ENCODE data around the gene SEPTIN5. TPM values are rescaled to one million over a fixed set of nuclear protein-coding genes. Genes with fewer than 3 reads are reported as not detected.

Gene SEPTIN5
- total RNA-seq, 2 experiments from 2014 or later = not detected

GRCh38 chr22:19710769-19711106 lies 3.6 kb upstream of the SEPTIN5 start:
- ChIA-PET CTCF (ENCODE audit: unreplicated experiment) (no interaction called here), POLR2A (no interaction called here)
- intact Hi-C loops (cut with micrococcal nuclease; ENCODE audit: unreplicated experiment) = no loop called here

GRCh38 chr22:19713245-19713644 lies 1.1 kb upstream of the SEPTIN5 start:
- no peak overlapping the region for H2AFZ ChIP-seq (ENCODE audit: low read length)

More at GRCh38 chr22:19710769-19711106, 3.6 kb upstream of the SEPTIN5 start:
- DNase-seq (ENCODE audit: low spot score) = no peak
- no peaks in the 10 kb centered on the region for H3K9me2 ChIP-seq (ENCODE audit: insufficient read depth, low read length)
- H3K27ac ChIP-seq (ENCODE audit: low read depth, low read length, poor library complexity, severe bottlenecking) = no peak overlapping the region
- no peaks in the 10 kb centered on the region for H3K9me3 ChIP-seq (ENCODE audit: low read length)
- no peaks in the 10 kb centered on the region for H3K36me3 ChIP-seq (ENCODE audit: insufficient read depth, low read length)
- no peak overlapping the region for H3K4me2 ChIP-seq (ENCODE audit: low read length)
- TF ChIP-seq EZH2phosphoT487 (IDR thresholded peaks at IDR 0.05; ENCODE audit: borderline replicate concordance, low read depth, low read length) (no peak), CTCF (conservative IDR thresholded peaks at IDR 0.05; ENCODE audit: low read length) (no peak)
- H4K20me1 ChIP-seq (ENCODE audit: insufficient read depth, low read length) = no peaks in the 10 kb centered on the region
- H2AFZ ChIP-seq (ENCODE audit: low read length) = no peak overlapping the region
- H3K4me1 ChIP-seq (ENCODE audit: insufficient read depth, low read length, poor library complexity, severe bottlenecking) = no peaks in the 10 kb centered on the region
- no peaks in the 10 kb centered on the region for H3K79me2 ChIP-seq (ENCODE audit: insufficient read depth, low read depth, low read length)
- BruUV-seq (replicated peaks) = no TSS peak
- H3K4me3 ChIP-seq (ENCODE audit: low read depth, low read length, poor library complexity, severe bottlenecking) = no peak overlapping the region

More at GRCh38 chr22:19713245-19713644, 1.1 kb upstream of the SEPTIN5 start:
- no peaks in the 10 kb centered on the region for H4K20me1 ChIP-seq (ENCODE audit: insufficient read depth, low read length)
- TF ChIP-seq CTCF (conservative IDR thresholded peaks at IDR 0.05; ENCODE audit: low read length) = no peak
- no peak for TF ChIP-seq EZH2phosphoT487 (IDR thresholded peaks at IDR 0.05; ENCODE audit: borderline replicate concordance, low read depth, low read length)
- POLR2A ChIA-PET = no interaction called here
- H3K4me3 ChIP-seq (ENCODE audit: low read depth, low read length, poor library complexity, severe bottlenecking) = no peak overlapping the region
- no peak for DNase-seq (ENCODE audit: low spot score)
- intact Hi-C loops (cut with micrococcal nuclease; ENCODE audit: unreplicated experiment) = no loop called here
- H3K36me3 ChIP-seq (ENCODE audit: insufficient read depth, low read length) = no peaks in the 10 kb centered on the region
- CTCF ChIA-PET (ENCODE audit: unreplicated experiment) = no interaction called here
- H3K9me3 ChIP-seq (ENCODE audit: low read length) = no peaks in the 10 kb centered on the region
- no peaks in the 10 kb centered on the region for H3K9me2 ChIP-seq (ENCODE audit: insufficient read depth, low read length)
- no peak overlapping the region for H3K4me2 ChIP-seq (ENCODE audit: low read length)
- H3K79me2 ChIP-seq (ENCODE audit: insufficient read depth, low read depth, low read length) = no peaks in the 10 kb centered on the region
- no peak overlapping the region for H3K27ac ChIP-seq (ENCODE audit: low read depth, low read length, poor library complexity, severe bottlenecking)
- BruUV-seq (replicated peaks) = no TSS peak
- H3K4me1 ChIP-seq (ENCODE audit: insufficient read depth, low read length, poor library complexity, severe bottlenecking) = no peaks in the 10 kb centered on the region
